ENCODE measurements around the gene PER1.

DNA sequence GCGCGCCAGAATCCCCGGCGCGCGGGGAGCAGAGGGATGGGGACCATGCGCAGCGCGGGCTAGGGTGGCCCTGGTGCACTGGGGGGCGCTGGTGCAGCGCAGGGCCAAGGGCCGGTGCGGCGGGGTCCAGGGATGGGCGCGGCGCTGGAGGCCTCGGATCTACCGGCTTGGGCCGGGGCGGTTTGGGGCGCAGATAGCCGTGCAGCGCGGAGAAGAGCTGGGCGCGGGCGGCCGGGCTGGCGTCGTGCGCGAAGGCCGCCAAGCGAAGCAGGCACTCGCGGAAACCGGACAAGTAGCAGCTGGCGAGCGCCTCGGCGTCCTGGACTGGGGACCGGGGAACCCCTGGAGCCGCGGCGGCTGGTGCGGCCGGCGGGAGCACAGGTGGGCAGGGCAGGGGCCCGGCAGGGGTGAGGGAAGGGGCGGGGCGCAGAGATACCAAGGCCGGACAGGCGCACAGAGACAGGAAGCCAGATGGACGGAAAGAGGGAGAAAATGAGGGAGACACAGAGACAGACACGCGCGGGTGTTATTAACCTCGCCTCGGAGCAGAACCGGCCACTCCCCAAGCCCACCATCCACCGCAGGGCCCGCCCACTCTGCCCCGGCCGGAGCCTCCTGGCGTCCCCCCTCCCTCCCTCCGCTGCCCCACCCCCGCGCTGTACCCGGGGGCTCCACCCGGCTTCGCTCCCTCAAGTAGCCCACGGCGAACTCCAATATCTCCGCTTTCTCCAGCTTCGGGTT is 30.4 kb downstream of the PER1 start:
- no peak for TF ChIP-seq EZH2 (IDR thresholded peaks at IDR 0.05)
- no peak for TF ChIP-seq POLR2AphosphoS5 (IDR thresholded peaks at IDR 0.05; ENCODE audit: borderline replicate concordance, low read depth, low read length)

Data from SK-N-MC (cell line).